Cardiac fibroblast (primary cell): ENCODE measurements around the gene PCARE.
A peak's percentile ranks its signal among the peaks of the same experiment; 100 is the strongest.

Experiments
- DNase-seq, 2 donors: peaks; one replicate each; pipeline versions ENCODE4 v3.0.0 to v3.0.0-alpha.2; 2010; ENCODE audit warnings: low read depth in 2 of 2
- H3K4me3 ChIP-seq, 2 donors: replicated peaks in 1 of 2; 1 replicate in 1 of 2; 2 replicates in 1 of 2; pipeline ENCODE4 v1.5.1; 2011; ENCODE audit warnings: low read depth in 2 of 2, low read length in 2 of 2, mild to moderate bottlenecking in 2 of 2, moderate library complexity in 1 of 2
- TF ChIP-seq, protein P1 (sequence below): IDR thresholded peaks from one replicate; pipeline ENCODE4 v1.5.1; 2011; ENCODE audit warnings: low read depth, mild to moderate bottlenecking, low read length, inconsistent platforms

Gene PCARE

DNA sequence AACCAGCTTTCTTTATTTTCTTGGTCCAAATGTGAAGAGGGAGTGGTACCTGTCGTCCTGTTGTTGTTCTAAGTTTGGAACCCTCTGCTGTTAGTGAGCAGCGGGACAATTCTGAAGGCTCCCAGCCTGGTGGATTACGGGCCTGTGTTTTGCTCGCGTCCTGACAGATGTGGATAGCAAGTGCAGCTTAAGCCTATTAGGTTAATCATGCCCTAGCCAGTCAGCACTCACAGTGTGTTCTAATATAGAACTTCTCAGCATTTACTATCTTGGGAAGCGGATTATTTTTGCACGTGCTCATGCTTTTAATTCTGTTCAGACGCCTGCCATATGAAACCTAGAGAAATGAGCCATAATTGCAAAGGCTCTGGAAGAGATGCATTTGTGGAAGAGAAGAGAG is at the start of gene PCARE:
Gene PCARE (minus strand): TSS at position 113 of the 400 bp plus-strand sequence. CDS start 262 bp downstream, outside the sequence.
- no peak for DNase-seq
- no peak within 1 kb of the TSS for H3K4me3 ChIP-seq
- TF ChIP-seq, protein P1, sequence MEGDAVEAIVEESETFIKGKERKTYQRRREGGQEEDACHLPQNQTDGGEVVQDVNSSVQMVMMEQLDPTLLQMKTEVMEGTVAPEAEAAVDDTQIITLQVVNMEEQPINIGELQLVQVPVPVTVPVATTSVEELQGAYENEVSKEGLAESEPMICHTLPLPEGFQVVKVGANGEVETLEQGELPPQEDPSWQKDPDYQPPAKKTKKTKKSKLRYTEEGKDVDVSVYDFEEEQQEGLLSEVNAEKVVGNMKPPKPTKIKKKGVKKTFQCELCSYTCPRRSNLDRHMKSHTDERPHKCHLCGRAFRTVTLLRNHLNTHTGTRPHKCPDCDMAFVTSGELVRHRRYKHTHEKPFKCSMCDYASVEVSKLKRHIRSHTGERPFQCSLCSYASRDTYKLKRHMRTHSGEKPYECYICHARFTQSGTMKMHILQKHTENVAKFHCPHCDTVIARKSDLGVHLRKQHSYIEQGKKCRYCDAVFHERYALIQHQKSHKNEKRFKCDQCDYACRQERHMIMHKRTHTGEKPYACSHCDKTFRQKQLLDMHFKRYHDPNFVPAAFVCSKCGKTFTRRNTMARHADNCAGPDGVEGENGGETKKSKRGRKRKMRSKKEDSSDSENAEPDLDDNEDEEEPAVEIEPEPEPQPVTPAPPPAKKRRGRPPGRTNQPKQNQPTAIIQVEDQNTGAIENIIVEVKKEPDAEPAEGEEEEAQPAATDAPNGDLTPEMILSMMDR, result no peak

DNA sequence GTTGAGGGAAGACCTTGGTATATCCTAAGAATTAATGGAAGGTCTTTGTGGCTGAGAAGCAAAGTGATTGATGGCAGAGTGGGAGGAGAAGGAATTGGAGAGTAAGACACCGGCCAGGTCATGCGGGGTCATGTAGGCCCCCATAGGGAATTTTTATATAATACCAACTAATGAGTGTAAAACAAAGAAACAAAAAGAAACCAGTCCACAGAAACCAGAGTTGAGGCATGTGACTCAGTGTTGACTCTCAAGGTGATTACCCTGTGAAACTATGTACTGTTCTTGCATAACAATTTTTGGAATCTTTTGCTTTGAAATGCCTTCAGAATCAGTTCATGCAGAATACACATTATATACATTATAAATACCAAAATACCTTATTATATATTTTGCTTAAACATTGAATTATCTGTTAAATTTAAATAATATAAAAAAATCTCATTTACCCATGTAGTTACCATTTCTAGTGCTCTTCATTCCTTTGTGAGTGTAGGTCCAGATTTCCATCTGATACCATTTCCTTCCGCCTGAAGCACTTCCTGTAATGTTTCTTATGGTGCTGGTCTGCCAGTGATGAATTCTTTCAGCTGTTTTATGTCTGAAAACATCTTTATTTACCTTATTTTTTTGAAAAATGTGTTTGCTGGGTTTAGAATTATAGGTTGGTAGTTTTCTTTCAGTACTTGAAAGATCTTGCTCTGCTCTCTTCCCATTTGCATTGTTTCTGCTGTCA is 49.5 kb upstream of the PCARE start:
- H3K4me3 ChIP-seq, result no peak overlapping the region
- DNase-seq, result peak; percentile 68 to 93
- TF ChIP-seq, protein P1, result no peak

DNA sequence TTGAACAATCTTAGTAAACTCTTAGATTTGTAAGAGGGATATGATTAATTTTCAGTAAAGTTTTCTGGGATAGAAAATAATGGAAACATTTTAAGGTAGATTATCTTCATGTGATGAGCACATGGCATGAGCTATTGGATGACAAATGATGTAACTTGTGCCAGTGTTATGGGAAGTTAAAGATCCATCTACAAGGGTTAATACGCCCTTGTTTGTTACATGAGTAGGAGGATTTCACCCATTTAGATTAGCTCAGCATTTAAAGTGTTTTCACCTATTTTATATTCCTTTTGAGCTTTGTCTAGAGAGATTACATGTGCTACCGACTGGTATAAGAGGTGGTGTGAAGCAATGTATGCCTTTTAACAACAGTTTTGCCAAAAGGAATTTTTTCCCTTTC is 46.5 kb upstream of the PCARE start:
- no peak overlapping the region for H3K4me3 ChIP-seq
- DNase-seq, result no peak
- TF ChIP-seq, protein P1, result no peak

DNA sequence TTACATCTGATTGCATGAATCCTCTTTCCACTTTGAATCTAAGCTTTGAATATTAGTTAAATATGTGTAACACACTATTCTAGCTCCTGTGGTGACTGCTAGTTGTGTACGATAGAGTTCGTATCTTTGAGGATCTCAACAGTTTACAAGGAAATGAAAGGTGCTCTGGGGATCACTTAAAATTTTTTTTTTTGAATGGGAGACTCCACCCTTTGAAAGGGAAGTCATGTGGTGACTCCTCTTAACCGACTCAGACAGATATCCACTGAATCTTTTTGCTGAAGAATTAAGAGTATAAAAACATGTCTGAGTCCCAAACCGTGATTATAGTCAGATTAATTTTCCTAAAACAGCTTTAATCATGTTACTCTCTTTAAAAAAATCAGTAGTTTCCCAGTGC is 44.9 kb upstream of the PCARE start:
- TF ChIP-seq, protein P1, result no peak
- no peak overlapping the region for H3K4me3 ChIP-seq
- no peak for DNase-seq

DNA sequence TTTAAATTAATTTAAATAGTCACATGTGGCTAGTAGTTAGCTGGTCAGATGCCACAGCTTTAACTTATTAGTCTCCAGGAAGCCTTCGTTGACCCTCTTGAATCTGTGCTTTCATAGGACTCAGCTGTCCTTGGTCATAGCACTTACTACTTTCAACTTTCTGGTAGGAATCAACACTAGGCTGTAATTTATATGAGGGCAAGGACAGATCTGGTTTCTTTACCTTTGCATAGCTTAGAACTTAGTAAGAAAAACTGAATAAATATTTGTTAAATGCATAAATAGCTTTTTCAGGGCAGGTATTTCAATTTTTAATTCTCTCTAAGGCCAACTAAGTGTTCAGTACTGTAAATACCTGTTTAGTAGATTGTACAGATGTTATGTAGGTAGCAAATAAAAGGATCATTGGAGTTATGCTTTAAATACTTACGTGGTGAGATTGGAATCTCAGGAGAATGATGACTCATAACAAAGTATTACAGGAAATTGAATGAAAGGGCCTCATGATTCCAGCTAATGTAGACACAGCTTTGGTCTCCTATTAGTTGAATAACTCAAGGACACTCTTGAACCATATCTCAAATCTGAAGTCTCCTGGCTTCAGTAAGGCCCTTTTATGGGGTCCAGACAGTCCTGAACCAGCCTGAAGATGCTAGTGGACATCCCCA is 43.4 kb upstream of the PCARE start:
- no peak overlapping the region for H3K4me3 ChIP-seq
- DNase-seq, result peak; percentile 39 to 84
- TF ChIP-seq, protein P1, result no peak

DNA sequence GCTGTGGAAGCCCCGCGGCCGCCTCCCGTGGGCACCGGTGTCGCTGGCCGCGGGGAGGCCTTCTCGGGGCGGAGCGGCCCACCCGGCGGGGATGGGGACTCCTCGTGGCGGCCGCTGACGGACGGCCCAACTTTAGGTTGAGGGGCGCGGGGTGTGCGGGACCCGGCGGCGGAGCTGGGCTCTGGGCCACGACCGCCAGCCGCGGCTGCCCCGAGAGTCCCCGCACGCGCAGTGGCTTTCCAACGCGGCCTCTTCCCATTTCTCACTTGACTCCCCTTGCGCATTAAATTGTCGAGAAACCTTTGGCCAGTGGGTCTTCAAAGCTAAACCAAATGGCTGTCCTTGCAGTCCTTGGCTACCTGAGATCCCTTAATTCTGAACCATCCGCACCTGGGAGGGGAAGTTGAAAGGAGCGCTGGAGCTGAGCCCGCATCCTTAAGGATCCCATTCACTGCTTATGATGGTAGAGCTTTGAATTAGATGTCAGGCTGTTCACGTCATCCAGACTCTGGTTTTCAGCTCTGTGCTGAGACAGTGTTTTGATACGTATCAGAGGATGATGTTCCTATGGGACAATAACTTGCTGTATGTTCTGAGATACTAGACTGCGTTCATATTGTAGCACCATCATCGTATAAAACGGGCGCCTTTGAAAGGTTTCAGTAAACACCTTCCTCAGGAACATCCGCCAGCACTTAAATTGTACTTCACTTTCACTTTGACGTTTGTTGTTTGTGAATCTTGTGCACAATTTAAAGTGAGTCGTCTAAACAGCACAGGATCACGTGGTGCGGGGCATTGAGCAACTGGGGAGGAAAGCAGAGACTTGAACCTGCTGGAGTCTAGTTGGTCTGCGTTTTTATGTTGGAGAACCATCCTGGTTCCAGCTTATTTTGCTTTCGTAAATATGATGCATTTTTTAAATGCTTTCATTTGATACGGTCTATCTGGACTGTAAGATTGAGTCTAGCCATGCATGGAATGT is 41.8 kb upstream of the PCARE start:
- peak overlapping the region; percentile 51 to 68 for H3K4me3 ChIP-seq
- peak; percentile 87 to 88 for DNase-seq
- TF ChIP-seq, protein P1, result no peak
